Lower leg skin (tissue), 4 donors: ENCODE results near the gene ASPSCR1. TPM values are rescaled to one million over a fixed set of nuclear protein-coding genes. Genes with fewer than 3 reads are reported as not detected.

Experiments
- DNase-seq, 2 donors: peaks; one replicate each; pipeline ENCODE4 v3.0.0-alpha.2; 2019; ENCODE audit warnings: low spot score in 2 of 2
- H3K4me3 ChIP-seq: fragments of 200-600 bp; sonication (generic); 2 replicates; pipeline ENCODE4 v1.5.1; 2017; ENCODE audit warnings: mild to moderate bottlenecking, low read depth; ENCODE audit not compliant: poor library complexity, severe bottlenecking
- CTCF ChIP-seq, 3 donors: fragments of 450-650 bp; IDR thresholded peaks; one replicate each; pipeline ENCODE4 v1.5.1; 2016; ENCODE audit warnings: antibody characterized with exemption in 3 of 3, mild to moderate bottlenecking in 3 of 3, moderate library complexity in 2 of 3
- POLR2A ChIP-seq, 2 donors: fragments of 450-650 bp; IDR thresholded peaks; one replicate each; pipeline ENCODE4 v1.6.1; 2016 to 2017; ENCODE audit warnings: antibody characterized with exemption in 2 of 2, mild to moderate bottlenecking in 1 of 2, moderate library complexity in 1 of 2
- WGBS, 2 donors: methylation state at CpG; one replicate each; pipeline ENCODE4 v1.1.5; 2018; 5-methylcytosine and 5-hydroxymethylcytosine counted together
- intact Hi-C: fragments of 100-400 bp; cut with DNase I; formaldehyde crosslinking; loops from one replicate; pipeline ENCODE4 v1.15.0; 2023; ENCODE audit warnings: low total_unique reads
- total RNA-seq, 4 donors: library from RNA; depleted of rRNA; stranded (reverse); fragments of >200 nt; gene quantifications; one replicate each; pipeline ENCODE4 v1.1.0, GENCODE V29; 2016

The ASPSCR1 gene
- total RNA-seq, 4 donors from 2014 or later = 24.0 to 31.5 (median 27.4) TPM

GRCh38 chr17:82053130-82053529 lies 75.7 kb downstream of the ASPSCR1 start:
- 89 to 90% methylated on average over 19 of the region's 19 CpGs for WGBS, 2 donors
- DNase-seq = no peak
- H3K4me3 ChIP-seq = no peak overlapping the region
- TF ChIP-seq CTCF (IDR thresholded peaks at IDR 0.05) = no peak
- TF ChIP-seq POLR2A (IDR thresholded peaks at IDR 0.05) = no peak
- intact Hi-C loops = no loop called here

- no peak overlapping the region for H3K4me3 ChIP-seq
- WGBS, 2 donors = 88 to 94% methylated on average over 23 to 28 of the region's 28 CpGs
- no peak for TF ChIP-seq CTCF (IDR thresholded peaks at IDR 0.05)
- no peak for TF ChIP-seq POLR2A (IDR thresholded peaks at IDR 0.05)
- no peak for DNase-seq
- intact Hi-C loops = no loop called here
These were observed 76.3 kb downstream of the ASPSCR1 start for GRCh38 chr17:82053556-82054263.

- WGBS, 2 donors = 87 to 91% methylated on average over 29 to 33 of the region's 38 CpGs
- intact Hi-C loops = no loop called here
- no peak overlapping the region for H3K4me3 ChIP-seq
- DNase-seq = no peak
- no peak for TF ChIP-seq CTCF (IDR thresholded peaks at IDR 0.05)
- no peak for TF ChIP-seq POLR2A (IDR thresholded peaks at IDR 0.05)
These were observed 77.1 kb downstream of the ASPSCR1 start for GRCh38 chr17:82054351-82055022.

GRCh38 chr17:82055023-82055964 lies 77.9 kb downstream of the ASPSCR1 start:
- no peak for DNase-seq

More at GRCh38 chr17:82055023-82055964, 77.9 kb downstream of the ASPSCR1 start:
- intact Hi-C loops = no loop called here
- no peak for TF ChIP-seq CTCF (IDR thresholded peaks at IDR 0.05)
- TF ChIP-seq POLR2A (IDR thresholded peaks at IDR 0.05) = no peak
- WGBS, 2 donors = 82 to 87% methylated on average over 20 to 23 of the region's 26 CpGs
- no peak overlapping the region for H3K4me3 ChIP-seq
